C4-2B (cell line): ENCODE data around the gene ROR1.

Source experiments
- CTCF ChIP-seq: fragments of 450-650 bp; conservative IDR thresholded peaks from 2 replicates; pipeline ENCODE4 v1.5.1; 2017; ENCODE audit warnings: mild to moderate bottlenecking
- ZFX ChIP-seq: fragments of 450-650 bp; IDR thresholded peaks from 2 replicates; pipeline ENCODE4 v1.6.1; 2017

GRCh38 chr1:64062529-64062928 is 288.7 kb downstream of the ROR1 start:
- no peak for TF ChIP-seq CTCF
- TF ChIP-seq ZFX, result no peak
